Neuronal stem cell (in vitro differentiated cells): Measurements from ENCODE around the gene ZNF528.
A peak's percentile ranks its signal among the peaks of the same experiment; 100 is the strongest.

Source experiments
- DNase-seq: peaks from one replicate; pipeline ENCODE4 v3.0.0-alpha.2; 2013; ENCODE audit warnings: low spot score
- H2AFZ ChIP-seq: one replicate; pipeline ENCODE4 v1.6.1; 2013; ENCODE audit warnings: mild to moderate bottlenecking, low read length, inconsistent platforms
- H2AK5ac ChIP-seq: 2 replicates; pipeline ENCODE4 v1.6.1; 2013; ENCODE audit warnings: low read depth, mild to moderate bottlenecking, inconsistent platforms, low read length, moderate library complexity, mixed read lengths
- H2BK120ac ChIP-seq: 2 replicates; pipeline ENCODE4 v1.6.1; 2013; ENCODE audit warnings: low read depth, mild to moderate bottlenecking, inconsistent platforms, low read length, moderate library complexity, mixed read lengths
- H2BK12ac ChIP-seq: one replicate; pipeline ENCODE4 v1.6.1; 2013; ENCODE audit warnings: low read length, inconsistent platforms
- H2BK15ac ChIP-seq: 2 replicates; pipeline ENCODE4 v1.6.1; 2013; ENCODE audit warnings: mild to moderate bottlenecking, low read length, inconsistent platforms, mixed read lengths
- H2BK5ac ChIP-seq: one replicate; pipeline ENCODE4 v1.6.1; 2013; ENCODE audit warnings: inconsistent platforms, mild to moderate bottlenecking, low read length, moderate library complexity
- H3K14ac ChIP-seq: one replicate; pipeline ENCODE4 v1.6.1; 2013; ENCODE audit warnings: low read length, inconsistent platforms
- H3K18ac ChIP-seq: 2 replicates; pipeline ENCODE4 v1.6.1; 2013; ENCODE audit warnings: low read length, inconsistent platforms
- H3K23ac ChIP-seq: 2 replicates; pipeline ENCODE4 v1.6.1; 2013; ENCODE audit warnings: low read depth, mild to moderate bottlenecking, mixed read lengths, low read length, inconsistent platforms; ENCODE audit not compliant: poor library complexity
- H3K27ac ChIP-seq: replicated peaks from 3 replicates; pipeline ENCODE4 v1.5.1; 2013; ENCODE audit warnings: low read length, inconsistent platforms
- H3K27me3 ChIP-seq, 3 experiments: 2 replicates each; pipeline ENCODE4 v1.6.1; 2013; ENCODE audit warnings: low read length in 3 of 3, mild to moderate bottlenecking in 2 of 3, inconsistent platforms in 1 of 3, low read depth in 1 of 3, mixed read lengths in 1 of 3, moderate library complexity in 1 of 3; ENCODE audit not compliant: control insufficient read depth in 3 of 3, insufficient read depth in 3 of 3
- H3K36me3 ChIP-seq, 2 donors: replicated peaks in 1 of 2; 2 replicates each; pipeline ENCODE4 v1.6.1; 2013; ENCODE audit warnings: low read length in 2 of 2; ENCODE audit not compliant: control insufficient read depth in 2 of 2, insufficient read depth in 2 of 2
- H3K4ac ChIP-seq: 2 replicates; pipeline ENCODE4 v1.6.1; 2013; ENCODE audit warnings: inconsistent platforms, mild to moderate bottlenecking, low read length, moderate library complexity
- H3K4me1 ChIP-seq, 2 donors: 1 replicate in 1 of 2; 2 replicates in 1 of 2; pipeline ENCODE4 v1.6.1; 2013; ENCODE audit warnings: low read length in 2 of 2, low read depth in 1 of 2; ENCODE audit not compliant: control insufficient read depth in 2 of 2, insufficient read depth in 1 of 2
- H3K4me2 ChIP-seq: one replicate; pipeline ENCODE4 v1.6.1; 2013; ENCODE audit warnings: mild to moderate bottlenecking, low read length, inconsistent platforms; ENCODE audit not compliant: insufficient read depth, poor library complexity, severe bottlenecking
- H3K4me3 ChIP-seq, 2 donors: 2 replicates each; pipeline ENCODE4 v1.5.1; 2013; ENCODE audit warnings: low read length in 2 of 2, mild to moderate bottlenecking in 2 of 2, inconsistent platforms in 1 of 2, moderate library complexity in 1 of 2
- H3K79me1 ChIP-seq: one replicate; pipeline ENCODE4 v1.6.1; 2013; ENCODE audit warnings: low read depth, mild to moderate bottlenecking, inconsistent platforms, low read length, moderate library complexity
- H3K9ac ChIP-seq: one replicate; pipeline ENCODE4 v1.6.1; 2013; ENCODE audit warnings: mild to moderate bottlenecking, low read depth, low read length, inconsistent platforms; ENCODE audit not compliant: poor library complexity
- H3K9me3 ChIP-seq, 2 donors: replicated peaks in 1 of 2; 2 replicates each; pipeline versions ENCODE3 to v1.6.1; 2013; ENCODE audit warnings: low read length in 2 of 2, mild to moderate bottlenecking in 2 of 2, inconsistent platforms in 1 of 2, low read depth in 1 of 2, mixed read lengths in 1 of 2, moderate library complexity in 1 of 2; ENCODE audit not compliant: control insufficient read depth in 2 of 2, insufficient read depth in 1 of 2
- H4K8ac ChIP-seq: one replicate; pipeline ENCODE4 v1.6.1; 2013; ENCODE audit warnings: low read depth, mild to moderate bottlenecking, inconsistent platforms, low read length, moderate library complexity
- H4K91ac ChIP-seq: one replicate; pipeline ENCODE4 v1.6.1; 2013; ENCODE audit warnings: low read length, low read depth, mild to moderate bottlenecking, inconsistent platforms; ENCODE audit not compliant: poor library complexity
- WGBS, 2 donors: extraction: QIAGEN DNeasy Blood & Tissue Kit; methylation state at CpG; one replicate each; pipeline ENCODE4 v1.1.7; 2013; ENCODE audit warnings: missing lambda C conversion rate in 2 of 2, mixed read lengths in 1 of 2; ENCODE audit not compliant: insufficient read length in 2 of 2, insufficient replicate concordance in 1 of 2; ENCODE audit errors: extremely low coverage in 2 of 2; 5-methylcytosine and 5-hydroxymethylcytosine counted together

The ZNF528 gene

GRCh38 chr19:52451241-52451640 lies 53.6 kb downstream of the ZNF528 start:
- H3K18ac ChIP-seq, result no peak overlapping the region
- H2BK15ac ChIP-seq, result no peak overlapping the region
- H3K4ac ChIP-seq, result no peak overlapping the region
- peaks cover 11 to 22% of the 10 kb centered on the region in 2 donors for H3K9me3 ChIP-seq
- no peak overlapping the region for H3K4me2 ChIP-seq
- no peak overlapping the region for H2BK120ac ChIP-seq
- no CpG with 5 or more reads among the region's 41 CpGs for WGBS, 2 donors
- no peak for DNase-seq
- H3K36me3 ChIP-seq, result no peaks in the 10 kb centered on the region
- no peak overlapping the region for H2BK5ac ChIP-seq
- no peak overlapping the region for H4K91ac ChIP-seq
- no peaks in the 10 kb centered on the region for H3K4me1 ChIP-seq
- H2AK5ac ChIP-seq, result no peak overlapping the region
- H2AFZ ChIP-seq, result no peak overlapping the region
- no peak overlapping the region for H3K23ac ChIP-seq
- H3K9ac ChIP-seq, result peak overlapping the region; percentile 21
- no peaks in the 10 kb centered on the region for H3K27me3 ChIP-seq
- no peak overlapping the region for H3K14ac ChIP-seq
- no peak overlapping the region for H2BK12ac ChIP-seq
- no peak overlapping the region for H3K27ac ChIP-seq
- no peak overlapping the region for H3K4me3 ChIP-seq
- H3K79me1 ChIP-seq, result no peaks in the 10 kb centered on the region
- no peak overlapping the region for H4K8ac ChIP-seq

GRCh38 chr19:52453324-52454094 lies 55.9 kb downstream of the ZNF528 start, which contains the start of gene ZNF578:
ZNF578 (plus strand) TSS chr19:52453553; CDS start chr19:52501846, 48,293 bp downstream.
- Histone ChIP-seq H3K79me1 (no peaks in the 10 kb centered on the region), H3K4me1 (no peaks in the 10 kb centered on the region), H3K23ac (no peak within 1 kb of the TSS), H3K4me2 (peak within 1 kb of the TSS; percentile 21), H3K4ac (no peak within 1 kb of the TSS), H4K8ac (no peak within 1 kb of the TSS), H3K4me3 (peak within 1 kb of the TSS in 1 of 2 donors; percentile 76), H2AFZ (no peak within 1 kb of the TSS), H3K36me3 (peaks cover 0 to 2% of the 10 kb centered on the region in 2 donors), H2BK12ac (no peak within 1 kb of the TSS), H3K18ac (no peak within 1 kb of the TSS), H2AK5ac (no peak within 1 kb of the TSS), H3K9me3 (peaks cover 18 to 29% of the 10 kb centered on the region in 2 donors), H3K27me3 (no peaks in the 10 kb centered on the region), H3K27ac (no peak within 1 kb of the TSS), H2BK15ac (no peak within 1 kb of the TSS), H3K9ac (no peak within 1 kb of the TSS), H2BK120ac (no peak within 1 kb of the TSS), H3K14ac (no peak within 1 kb of the TSS), H2BK5ac (no peak within 1 kb of the TSS), H4K91ac (no peak within 1 kb of the TSS)
- DNase-seq, result peak; percentile 5
- WGBS, 2 donors, result no CpG with 5 or more reads among the region's 48 CpGs

GRCh38 chr19:52464798-52465470 lies 67.3 kb downstream of the ZNF528 start:
- no CpG with 5 or more reads among the region's 14 CpGs for WGBS, 2 donors
- Histone ChIP-seq H3K14ac (no peak overlapping the region), H2BK5ac (no peak overlapping the region), H3K36me3 (no peaks in the 10 kb centered on the region), H2AFZ (no peak overlapping the region), H2BK12ac (no peak overlapping the region), H2BK120ac (no peak overlapping the region), H3K4ac (no peak overlapping the region), H3K27ac (no peak overlapping the region), H3K9ac (no peak overlapping the region), H4K8ac (no peak overlapping the region), H3K18ac (no peak overlapping the region), H3K4me3 (no peak overlapping the region), H3K4me2 (no peak overlapping the region), H3K23ac (no peak overlapping the region), H3K27me3 (no peaks in the 10 kb centered on the region), H4K91ac (no peak overlapping the region), H3K9me3 (peaks cover 19% of the 10 kb centered on the region in 2 donors), H3K4me1 (no peaks in the 10 kb centered on the region), H3K79me1 (no peaks in the 10 kb centered on the region), H2BK15ac (no peak overlapping the region), H2AK5ac (no peak overlapping the region)
- DNase-seq, result no peak
